ENCODE data around the gene PARG. TPM values are rescaled to one million over a fixed set of nuclear protein-coding genes. Genes with fewer than 3 reads are reported as not detected.
"Not testable (repeated sequence)": the region's sequence is repeated elsewhere in the genome, so short reads cannot be mapped to it uniquely, and the experiment has no call there.

The PARG gene
- total and polyA plus RNA-seq, 5 experiments from 2014 or later: 8.8 to 47.3 (median 15.9) TPM

DNA sequence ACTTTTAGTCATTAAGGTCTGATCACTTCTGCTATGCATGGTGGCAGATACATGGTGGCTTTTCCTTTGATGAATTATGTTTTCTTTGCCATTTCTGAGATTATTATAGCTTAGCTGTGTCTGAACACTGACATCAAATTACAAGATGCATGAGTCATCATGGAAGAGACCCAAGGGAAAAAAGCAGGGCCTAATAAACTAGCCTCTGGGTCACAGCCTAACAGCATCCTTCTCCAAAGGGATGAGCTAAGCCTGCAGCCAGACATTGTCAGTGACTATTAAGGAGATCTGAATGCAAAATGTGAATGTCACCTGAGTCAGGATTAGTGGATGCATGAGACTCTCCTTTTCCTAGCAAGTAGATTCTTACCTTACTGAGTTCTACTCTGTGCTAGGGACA is 160.6 kb downstream of the PARG start:
- no peak for DNase-seq
- no peak for ATAC-seq
- Mint-ChIP-seq H3K4me3 (no peak overlapping the region), H3K27ac (no peak overlapping the region), H3K9me3 (peaks cover 0 to 4% (median 0%) of the 10 kb centered on the region in 9 donors), H3K27me3 (peaks cover 5 to 34% (median 13%) of the 10 kb centered on the region in 5 donors), H3K36me3 (no peaks in the 10 kb centered on the region), H3K4me1 (no peaks in the 10 kb centered on the region)
- POLR2A ChIA-PET: interaction anchor here (0.7 kb wide), 1 partner anchor 93 kb away, joined by 3 read pairs; no protein-coding TSS in a partner anchor

DNA sequence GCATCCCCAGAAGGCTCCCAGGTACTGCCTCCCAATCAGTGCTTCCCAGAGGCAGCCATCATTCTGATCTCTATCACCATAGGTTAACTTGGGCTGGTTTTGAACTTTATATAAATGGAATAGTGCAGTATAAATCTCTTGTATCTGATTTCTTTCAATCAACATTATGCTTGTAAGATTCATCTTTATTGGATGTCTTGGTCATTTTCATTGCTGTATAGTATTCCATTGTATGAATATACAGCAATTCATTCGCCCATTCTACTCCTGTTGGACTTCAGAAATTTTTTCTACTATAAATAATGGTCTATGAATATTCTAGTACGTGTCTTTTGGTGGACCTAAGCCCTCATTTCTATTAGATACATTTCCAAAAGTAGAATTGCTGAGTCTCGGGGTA is 163.6 kb downstream of the PARG start:
- POLR2A ChIA-PET: no interaction called here
- Mint-ChIP-seq H3K9me3 (peaks cover 0 to 4% (median 0%) of the 10 kb centered on the region in 9 donors), H3K36me3 (no peaks in the 10 kb centered on the region), H3K27ac (no peak overlapping the region), H3K4me1 (no peaks in the 10 kb centered on the region), H3K27me3 (peaks cover 6 to 22% (median 14%) of the 10 kb centered on the region in 5 donors), H3K4me3 (no peak overlapping the region)
- ATAC-seq (no peak), DNase-seq (no peak)

DNA sequence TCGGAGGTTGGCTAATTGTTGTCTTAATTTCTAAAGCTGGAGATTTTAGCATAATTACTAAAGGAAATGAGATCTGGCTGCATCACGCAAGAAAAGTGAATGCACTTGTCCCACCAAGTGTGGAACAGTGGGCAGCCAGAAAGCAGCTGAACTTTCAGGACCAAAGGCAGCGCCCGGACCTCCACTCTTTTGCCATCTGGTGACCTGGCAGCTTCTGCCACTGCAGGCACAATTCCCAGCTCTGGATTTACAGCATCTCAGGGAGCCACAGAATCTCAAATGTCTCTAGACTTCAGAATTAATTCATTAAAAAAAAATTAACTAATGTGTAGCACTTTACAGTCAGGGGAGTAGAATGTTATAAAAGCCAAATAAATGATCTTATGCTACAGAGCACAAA is 165.0 kb downstream of the PARG start:
- DNase-seq: no peak
- Mint-ChIP-seq H3K9me3 (peaks cover 0 to 4% (median 0%) of the 10 kb centered on the region in 9 donors), H3K27ac (no peak overlapping the region), H3K4me1 (peaks cover 0 to 4% (median 0%) of the 10 kb centered on the region in 4 donors), H3K27me3 (peaks cover 8 to 35% (median 20%) of the 10 kb centered on the region in 5 donors), H3K4me3 (no peak overlapping the region), H3K36me3 (no peaks in the 10 kb centered on the region)
- no peak for ATAC-seq
- POLR2A ChIA-PET: no interaction called here

DNA sequence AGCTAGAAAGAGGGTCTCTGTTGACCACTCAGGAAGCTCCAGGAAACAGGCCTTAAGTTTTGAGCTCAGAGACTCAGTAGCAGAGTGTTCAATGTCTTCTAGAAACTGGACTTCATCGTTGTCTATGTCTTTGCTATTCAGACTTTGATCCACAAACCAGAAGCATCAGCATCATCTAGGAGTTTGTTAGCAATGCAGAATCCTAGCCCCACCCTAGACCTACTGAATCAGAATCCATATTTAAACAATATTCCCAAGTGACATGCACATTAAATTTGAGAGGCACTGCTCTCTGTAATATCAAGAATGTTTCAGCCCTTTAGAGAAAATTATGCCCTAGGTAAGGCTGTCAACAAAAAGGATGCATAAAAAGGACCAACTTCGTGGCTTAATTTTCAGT is 166.8 kb downstream of the PARG start:
- H3K4me1 Mint-ChIP-seq: peaks cover 7 to 10% (median 8%) of the 10 kb centered on the region in 4 donors
- H3K4me3 Mint-ChIP-seq: no peak overlapping the region
- no peaks in the 10 kb centered on the region for H3K36me3 Mint-ChIP-seq
- POLR2A ChIA-PET: no interaction called here
- ATAC-seq: no peak
- peaks cover 9 to 48% (median 20%) of the 10 kb centered on the region in 5 donors for H3K27me3 Mint-ChIP-seq
- H3K27ac Mint-ChIP-seq: no peak overlapping the region
- H3K9me3 Mint-ChIP-seq: peaks cover 0 to 4% (median 0%) of the 10 kb centered on the region in 9 donors
- DNase-seq: no peak

DNA sequence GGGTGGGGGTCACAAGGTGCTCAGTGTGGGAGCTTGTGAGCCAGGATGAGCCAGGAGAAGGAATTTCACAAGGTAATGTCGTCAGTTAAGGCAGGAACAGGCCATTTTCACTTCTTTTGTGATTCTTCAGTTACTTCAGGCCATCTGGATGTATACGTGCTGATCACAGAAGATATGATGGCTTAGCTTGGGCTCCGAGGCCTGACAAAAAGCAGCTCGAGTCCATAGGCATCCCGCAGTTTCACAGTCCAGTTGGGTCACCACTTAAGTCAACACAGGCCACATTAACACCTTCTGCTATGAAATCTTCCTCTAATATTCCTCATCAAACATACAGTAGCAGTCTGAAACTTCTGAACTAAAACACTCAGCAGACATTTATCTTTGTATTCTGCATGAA is 168.9 kb downstream of the PARG start:
- ATAC-seq, DNase-seq, H3K36me3 Mint-ChIP-seq, H3K27ac Mint-ChIP-seq, H3K4me3 Mint-ChIP-seq, POLR2A ChIA-PET, H3K9me3 Mint-ChIP-seq: not testable (repeated sequence)
- Mint-ChIP-seq H3K27me3 (peaks cover 11 to 47% (median 22%) of the 10 kb centered on the region in 5 donors), H3K4me1 (peaks cover 7 to 10% (median 8%) of the 10 kb centered on the region in 4 donors)

DNA sequence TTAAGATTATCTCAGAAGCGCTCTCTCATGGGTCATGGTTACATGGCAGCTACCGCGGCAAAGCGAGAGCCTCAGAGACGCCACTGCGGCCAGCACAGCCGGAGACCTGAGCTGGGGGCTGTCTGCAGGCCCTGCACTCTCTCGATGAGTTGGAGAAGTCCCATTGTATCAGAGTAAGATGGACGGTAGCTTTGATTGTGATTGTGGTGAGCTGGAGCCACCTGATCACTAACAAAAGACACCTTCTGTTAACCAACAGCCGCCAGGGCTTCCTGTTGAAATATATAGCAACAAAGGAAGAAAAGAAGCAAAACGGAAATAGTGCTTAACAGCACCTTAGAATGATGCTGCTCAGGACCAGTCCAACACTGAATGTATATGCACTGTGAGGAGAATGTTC is 170.8 kb downstream of the PARG start:
- POLR2A ChIA-PET: interaction anchor here (0.6 kb wide), 1 partner anchor 29 kb away, joined by 4 read pairs; no protein-coding TSS in a partner anchor
- ATAC-seq: peak; percentile 35 to 65
- peaks cover 0 to 18% (median 10%) of the 10 kb centered on the region in 9 donors for H3K9me3 Mint-ChIP-seq
- H3K36me3 Mint-ChIP-seq: peaks cover 0 to 12% (median 6%) of the 10 kb centered on the region in 3 donors
- peaks cover 23 to 64% (median 37%) of the 10 kb centered on the region in 5 donors for H3K27me3 Mint-ChIP-seq
- H3K4me3 Mint-ChIP-seq: peak overlapping the region in 8 of 10 donors; percentile 6 to 56 (median 39)
- H3K27ac Mint-ChIP-seq: peak overlapping the region in 3 of 10 donors; percentile 37 to 69 (median 37)
- peak in 2 of 10 donors; percentile 14 to 16 for DNase-seq
- H3K4me1 Mint-ChIP-seq: peaks cover 7 to 10% (median 8%) of the 10 kb centered on the region in 4 donors

DNA sequence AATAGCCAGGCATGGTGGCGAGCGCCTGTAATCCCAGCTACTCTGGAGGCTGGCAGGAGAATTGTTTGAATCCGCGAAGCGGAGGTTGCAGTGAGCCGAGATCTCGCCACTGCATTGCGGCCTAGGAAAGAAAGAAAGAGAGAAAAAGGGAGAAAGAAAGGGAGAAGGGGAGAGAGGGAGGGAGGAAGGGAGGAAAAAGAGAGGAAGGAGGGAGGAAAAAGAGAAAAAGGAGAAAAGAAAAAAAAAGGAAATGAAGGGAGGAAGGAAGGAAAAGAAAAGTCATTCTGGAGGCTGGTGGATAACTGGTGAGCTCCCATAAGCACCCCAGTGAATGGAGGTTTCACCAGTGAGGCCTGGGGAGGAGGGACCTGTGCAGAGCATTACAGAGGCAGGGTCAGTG is 172.1 kb downstream of the PARG start:
- POLR2A ChIA-PET: no interaction called here
- Mint-ChIP-seq H3K9me3 (peaks cover 0 to 18% (median 10%) of the 10 kb centered on the region in 9 donors), H3K4me1 (peaks cover 7 to 10% (median 8%) of the 10 kb centered on the region in 4 donors), H3K27ac (no peak overlapping the region), H3K27me3 (peaks cover 21 to 66% (median 37%) of the 10 kb centered on the region in 5 donors), H3K4me3 (no peak overlapping the region), H3K36me3 (peaks cover 0 to 12% (median 6%) of the 10 kb centered on the region in 3 donors)
- DNase-seq (no peak), ATAC-seq (no peak)

DNA sequence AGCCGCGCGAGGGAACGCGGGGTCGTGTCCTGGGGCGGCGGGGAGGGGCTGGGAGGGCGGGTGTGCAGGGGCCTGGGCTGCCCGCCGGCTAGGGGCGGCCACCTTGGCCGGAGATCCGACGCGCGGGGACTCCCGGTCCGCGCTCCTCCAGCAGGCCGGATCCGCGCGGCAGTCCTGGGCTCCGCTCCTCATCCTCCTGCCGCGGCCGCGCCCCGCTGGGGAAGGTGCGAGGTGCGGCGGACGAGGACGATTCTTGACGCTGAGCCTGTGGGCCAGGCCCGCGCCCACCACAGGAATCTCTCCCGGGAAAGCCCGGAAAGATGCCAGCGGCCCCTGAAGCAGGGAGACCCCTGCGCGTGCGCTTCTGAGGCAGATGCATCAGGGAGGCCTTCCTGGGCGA is 173.1 kb downstream of the PARG start:
- Mint-ChIP-seq H3K36me3 (peaks cover 0 to 12% (median 6%) of the 10 kb centered on the region in 3 donors), H3K27me3 (peaks cover 24 to 70% (median 44%) of the 10 kb centered on the region in 5 donors), H3K27ac (no peak overlapping the region), H3K4me3 (no peak overlapping the region), H3K4me1 (peaks cover 7 to 10% (median 8%) of the 10 kb centered on the region in 4 donors), H3K9me3 (peaks cover 0 to 18% (median 10%) of the 10 kb centered on the region in 9 donors)
- ATAC-seq (no peak), DNase-seq (no peak)
- POLR2A ChIA-PET: no interaction called here

DNA sequence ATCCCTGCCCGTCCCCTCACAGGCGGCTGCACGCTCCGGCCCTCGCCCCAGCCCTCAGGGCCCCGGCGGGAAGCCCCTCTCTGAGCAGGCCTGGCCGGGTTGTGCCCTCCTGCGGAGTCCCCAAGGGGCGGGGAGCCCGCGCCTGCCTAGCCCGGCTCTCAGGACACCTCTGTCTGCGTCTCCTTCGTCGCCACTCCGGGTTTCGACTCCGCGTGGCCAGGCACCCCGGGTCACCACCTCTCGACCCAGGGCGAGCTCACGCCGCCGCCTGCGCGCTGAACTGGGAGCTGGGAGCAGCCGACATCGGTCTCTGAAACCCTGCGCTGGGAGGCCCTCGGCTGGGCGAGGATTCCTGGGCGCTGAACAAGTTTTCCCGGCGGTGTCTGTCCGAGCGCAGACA is 173.5 kb downstream of the PARG start:
- no peak overlapping the region for H3K27ac Mint-ChIP-seq
- peaks cover 27 to 74% (median 48%) of the 10 kb centered on the region in 5 donors for H3K27me3 Mint-ChIP-seq
- no peak overlapping the region for H3K4me3 Mint-ChIP-seq
- H3K9me3 Mint-ChIP-seq: peaks cover 0 to 18% (median 10%) of the 10 kb centered on the region in 9 donors
- peaks cover 0 to 12% (median 6%) of the 10 kb centered on the region in 3 donors for H3K36me3 Mint-ChIP-seq
- POLR2A ChIA-PET: no interaction called here
- peaks cover 7 to 10% (median 8%) of the 10 kb centered on the region in 4 donors for H3K4me1 Mint-ChIP-seq
- DNase-seq (no peak), ATAC-seq (no peak)

Other genes starting within 250 kb of the PARG start
- gene OGDHL, start 179.7 kb downstream of the PARG start, total RNA-seq: not detected
- not detected for gene OGDHL, start 179.7 kb downstream of the PARG start, polyA plus RNA-seq
- 10 to 100 TPM; 30.1 to 32.3 TPM for gene TIMM23B, start within 50 bp of the PARG start, total RNA-seq
- 10 to 100 TPM in 2 of 3 donors, 1 to 10 TPM in 1; 9.9 to 14.9 (median 13.3) TPM for gene TIMM23B, start within 50 bp of the PARG start, polyA plus RNA-seq
- gene AGAP6, start 46.4 kb upstream of the PARG start, total RNA-seq: 10 to 100 TPM; 27.2 to 28.6 TPM
- gene AGAP6, start 46.4 kb upstream of the PARG start, polyA plus RNA-seq: 1 to 10 TPM in 1 of 3 donors, under 1 TPM in 2; 0.47 to 2.7 (median 0.68) TPM
- gene WASHC2A, start 125.9 kb upstream of the PARG start, total RNA-seq: 10 to 100 TPM; 62.8 to 68.4 TPM
- 10 to 100 TPM; 22.5 to 38.5 (median 23.4) TPM for gene WASHC2A, start 125.9 kb upstream of the PARG start, polyA plus RNA-seq

Measured in naive thymus-derived CD8-positive, alpha-beta T cell (primary cell).